Naive thymus-derived CD8-positive, alpha-beta T cell (primary cell): Measurements from ENCODE around the gene RAD51B. TPM values are rescaled to one million over a fixed set of nuclear protein-coding genes. Genes with fewer than 3 reads are reported as not detected.
A peak's percentile ranks its signal among the peaks of the same experiment; 100 is the strongest.
"Not testable (repeated sequence)": the region's sequence is repeated elsewhere in the genome, so short reads cannot be mapped to it uniquely, and the experiment has no call there.

Experiments used
- ATAC-seq, 2 donors: fragments of 150-1000 bp; cut with Tn5 transposase in 1 of 2; sonication (Bioruptor Pico), chemical (Tn5 transposase) in 1 of 2; 1 replicate in 1 of 2; 2 replicates in 1 of 2; pipeline ENCODE4 v1.10.0; 2021; ENCODE audit warnings: mild to moderate bottlenecking in 2 of 2, moderate library complexity in 2 of 2
- POLR2A ChIA-PET: fragments of 350-600 bp; sonication (Branson Sonifier 250); formaldehyde crosslinking; loops from one replicate; lab custom pipeline; 2021; ENCODE audit warnings: antibody characterized with exemption; lab: Charles Lee
- DNase-seq, 10 donors: peaks; one replicate each; pipeline versions ENCODE4 v3.0.0 to v3.0.0-alpha.2; 2020 to 2022
- H3K27ac Mint-ChIP-seq, 10 donors: one replicate each; pipeline ENCODE4 v1.8.0; 2020 to 2022; ENCODE audit warnings: mild to moderate bottlenecking in 10 of 10, mixed read lengths in 10 of 10, moderate library complexity in 4 of 10, inconsistent platforms in 1 of 10
- H3K27me3 Mint-ChIP-seq, 5 donors: one replicate each; pipeline ENCODE4 v1.8.0; 2021 to 2022; ENCODE audit warnings: mixed read lengths in 5 of 5
- H3K36me3 Mint-ChIP-seq, 3 donors: one replicate each; pipeline ENCODE4 v1.8.0; 2020 to 2022; ENCODE audit warnings: mixed read lengths in 3 of 3, mild to moderate bottlenecking in 2 of 3, inconsistent platforms in 1 of 3
- H3K4me1 Mint-ChIP-seq, 4 donors: one replicate each; pipeline ENCODE4 v1.8.0; 2021 to 2022; ENCODE audit warnings: mixed read lengths in 4 of 4
- H3K4me3 Mint-ChIP-seq, 10 donors: one replicate each; pipeline ENCODE4 v1.8.0; 2020 to 2022; ENCODE audit warnings: mild to moderate bottlenecking in 10 of 10, mixed read lengths in 10 of 10, moderate library complexity in 6 of 10, inconsistent platforms in 1 of 10
- H3K9me3 Mint-ChIP-seq, 9 donors: one replicate each; pipeline ENCODE4 v1.8.0; 2020 to 2022; ENCODE audit warnings: mixed read lengths in 9 of 9, mild to moderate bottlenecking in 3 of 9, inconsistent platforms in 1 of 9, moderate library complexity in 1 of 9
- polyA plus RNA-seq, 3 donors: library from polyadenylated mRNA; unstranded; fragments of 300-500 nt; fragmentation: Illumina TruSeq; gene quantifications; one replicate each; pipeline ENCODE4 v1.2.3, GENCODE V29; 2021
- total RNA-seq, 8 experiments: library from RNA in 2 of 8; stranded (reverse) in 2 of 8; gene quantifications; one replicate each; pipeline ENCODE4 v1.2.3 and lab custom pipeline; 2021 to 2026

The RAD51B gene
- total and polyA plus RNA-seq, 5 experiments from 2014 or later = 15.1 to 30.0 (median 26.4) TPM

DNA sequence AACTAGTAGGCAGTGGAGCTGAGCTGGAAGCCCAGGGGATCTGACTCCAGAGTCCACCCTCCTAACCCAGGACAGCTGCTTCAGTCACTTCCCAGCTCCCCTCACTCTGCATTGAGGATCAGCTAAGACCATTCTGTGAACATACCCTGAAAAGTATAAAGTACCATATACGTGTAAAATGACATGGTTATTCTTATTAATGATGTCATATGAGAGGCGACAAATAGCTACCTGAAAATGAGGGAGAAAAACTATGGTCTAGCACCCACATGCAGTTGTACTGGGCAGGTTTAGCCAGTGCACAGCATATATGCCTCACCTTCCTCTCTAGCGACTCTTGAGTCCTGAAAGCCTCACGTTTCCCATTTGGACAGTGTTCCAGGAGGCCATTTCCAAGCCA is 461.9 kb downstream of the RAD51B start:
- POLR2A ChIA-PET = interaction anchor here (0.7 to 9.5 kb wide), 5 partner anchors 11 to 877 kb away, joined by 3 to 150 read pairs (median 6); partner anchors contain the start of gene ZFP36L1
- Mint-ChIP-seq H3K4me3 (peak overlapping the region in 4 of 10 donors; percentile 10 to 30 (median 20)), H3K36me3 (no peaks in the 10 kb centered on the region), H3K27me3 (no peaks in the 10 kb centered on the region), H3K27ac (peak overlapping the region; percentile 57 to 99 (median 98)), H3K9me3 (peaks cover 0 to 3% (median 0%) of the 10 kb centered on the region in 9 donors), H3K4me1 (peaks cover 31 to 88% (median 72%) of the 10 kb centered on the region in 4 donors)
- ATAC-seq (no peak), DNase-seq (no peak)

DNA sequence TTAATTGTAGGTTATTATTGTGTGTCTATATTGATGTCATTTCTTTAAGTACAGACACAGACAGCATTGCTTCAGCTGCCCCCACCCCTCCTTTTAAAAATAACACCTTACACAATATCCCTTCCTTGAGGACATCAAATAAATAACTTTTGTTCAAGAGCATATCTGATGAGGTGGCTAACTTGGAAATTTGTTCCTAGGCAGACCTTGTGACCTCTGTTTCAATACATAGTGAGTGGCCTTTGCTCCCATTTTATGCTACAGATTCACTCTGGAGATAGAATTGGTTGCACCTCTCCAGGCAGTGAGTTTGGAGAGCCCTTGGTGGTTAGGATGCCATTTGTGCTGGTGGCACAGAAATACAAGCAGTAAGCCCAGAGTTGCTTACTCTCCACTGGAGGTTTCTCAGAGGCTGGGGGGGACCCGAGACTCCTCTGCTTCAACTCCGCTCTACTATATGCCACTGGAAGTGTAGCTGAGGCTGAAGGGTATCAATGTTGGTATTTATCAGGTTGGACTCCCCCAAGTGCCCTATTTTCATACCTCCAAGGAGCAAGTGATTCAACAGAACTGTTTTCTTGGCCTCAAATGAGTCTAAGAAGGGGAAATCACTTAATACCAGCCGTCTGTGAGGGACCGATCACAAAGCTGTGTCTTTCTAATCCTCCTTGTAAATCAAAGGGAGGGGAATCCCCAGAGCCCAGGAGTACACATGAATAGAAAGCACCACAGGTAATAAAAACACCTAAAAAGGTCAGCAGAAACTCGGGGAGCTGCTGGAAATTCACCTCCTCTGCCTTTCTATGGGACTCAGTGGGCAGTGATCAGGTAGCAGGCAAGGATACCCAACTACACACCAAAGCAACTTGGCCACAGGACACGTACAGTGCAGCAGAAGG is 463.1 kb downstream of the RAD51B start:
- peaks cover 0 to 3% (median 0%) of the 10 kb centered on the region in 9 donors for H3K9me3 Mint-ChIP-seq
- peak in 9 of 10 donors; percentile 25 to 65 (median 48) for DNase-seq
- peak overlapping the region; percentile 49 to 82 (median 65) for H3K4me3 Mint-ChIP-seq
- ATAC-seq = peak; percentile 73 to 77
- H3K27me3 Mint-ChIP-seq = no peaks in the 10 kb centered on the region
- POLR2A ChIA-PET = interaction anchor here (0.6 to 9.5 kb wide), 32 partner anchors 9 to 876 kb away, joined by 3 to 150 read pairs (median 6); partner anchors contain the start of gene ZFP36L1
- H3K36me3 Mint-ChIP-seq = no peaks in the 10 kb centered on the region
- H3K27ac Mint-ChIP-seq = peak overlapping the region; percentile 94 to 99 (median 98)
- peaks cover 40 to 97% (median 83%) of the 10 kb centered on the region in 4 donors for H3K4me1 Mint-ChIP-seq

DNA sequence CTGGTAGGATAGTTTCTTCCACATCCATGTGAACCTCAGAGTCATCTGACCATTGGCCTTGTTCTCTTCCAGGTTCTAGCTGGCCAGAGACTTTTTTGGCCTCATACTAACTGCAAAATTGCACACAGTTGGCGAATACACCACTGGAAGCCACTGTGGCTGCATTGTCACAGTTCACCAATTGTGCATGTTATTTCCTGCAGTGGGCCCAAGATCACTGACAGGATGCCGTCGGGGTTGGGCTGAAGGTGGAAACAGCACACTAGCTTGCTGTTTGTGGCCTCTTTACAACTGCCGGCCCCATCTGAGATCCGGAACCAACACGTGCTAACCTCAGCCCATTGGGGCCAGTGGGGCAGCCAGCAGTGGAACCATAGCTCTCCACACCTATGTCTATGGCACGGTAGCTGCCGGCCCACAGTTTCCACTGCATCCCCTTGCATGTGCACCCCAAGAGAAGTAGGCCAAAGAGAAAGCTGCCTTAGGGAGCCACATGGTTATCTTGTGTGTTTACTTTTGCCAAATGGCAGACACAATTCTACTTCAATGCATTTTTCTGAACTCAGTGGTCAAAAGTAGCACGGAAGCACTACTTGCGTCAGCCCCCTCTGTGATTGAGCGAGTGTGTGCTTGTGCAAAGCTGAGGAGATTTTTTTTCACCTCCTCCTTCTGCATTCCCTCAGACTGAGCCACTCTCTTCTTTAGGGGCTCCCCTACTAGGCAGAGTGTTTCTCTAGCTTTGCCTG is 464.0 kb downstream of the RAD51B start:
- POLR2A ChIA-PET = interaction anchor here (0.6 to 9.5 kb wide), 31 partner anchors 8 to 662 kb away, joined by 3 to 150 read pairs (median 7); partner anchors contain the start of gene ZFP36L1
- Mint-ChIP-seq H3K4me1 (peaks cover 40 to 97% (median 86%) of the 10 kb centered on the region in 4 donors), H3K27ac (peak overlapping the region; percentile 94 to 99 (median 98)), H3K27me3 (no peaks in the 10 kb centered on the region), H3K9me3 (peaks cover 0 to 3% (median 0%) of the 10 kb centered on the region in 9 donors), H3K36me3 (no peaks in the 10 kb centered on the region), H3K4me3 (peak overlapping the region; percentile 49 to 82 (median 68))
- peak; percentile 66 to 73 for ATAC-seq
- DNase-seq = peak; percentile 22 to 78 (median 60)

DNA sequence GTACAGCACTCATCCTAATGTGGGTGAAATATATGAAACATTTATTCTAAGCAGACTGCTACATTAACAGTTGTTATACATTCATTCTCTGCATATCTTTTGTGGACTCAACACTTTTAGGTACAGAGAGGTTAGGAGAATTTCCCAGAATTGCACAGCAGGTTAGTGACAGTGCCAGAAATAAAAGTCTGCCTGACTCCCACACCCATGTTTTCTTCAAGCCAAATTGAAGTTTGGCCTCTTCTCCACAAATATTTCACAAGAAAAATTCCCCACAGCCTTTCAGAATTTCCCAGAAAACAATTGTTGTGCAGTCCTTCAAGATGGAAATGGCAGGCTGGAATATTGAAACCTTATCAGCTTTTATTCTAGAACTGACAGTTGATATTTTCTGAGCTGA is 464.8 kb downstream of the RAD51B start:
- DNase-seq (no peak), ATAC-seq (no peak)
- POLR2A ChIA-PET = interaction anchor here (1.0 to 9.5 kb wide), 17 partner anchors 9 to 531 kb away, joined by 4 to 150 read pairs (median 12); partner anchors contain the start of gene ZFP36L1
- H3K4me3 Mint-ChIP-seq = peak overlapping the region in 6 of 10 donors; percentile 56 to 77 (median 68)
- H3K4me1 Mint-ChIP-seq = peaks cover 40 to 91% (median 81%) of the 10 kb centered on the region in 4 donors
- no peaks in the 10 kb centered on the region for H3K27me3 Mint-ChIP-seq
- H3K27ac Mint-ChIP-seq = peak overlapping the region; percentile 93 to 99 (median 98)
- no peaks in the 10 kb centered on the region for H3K36me3 Mint-ChIP-seq
- H3K9me3 Mint-ChIP-seq = peaks cover 0 to 3% (median 0%) of the 10 kb centered on the region in 9 donors

DNA sequence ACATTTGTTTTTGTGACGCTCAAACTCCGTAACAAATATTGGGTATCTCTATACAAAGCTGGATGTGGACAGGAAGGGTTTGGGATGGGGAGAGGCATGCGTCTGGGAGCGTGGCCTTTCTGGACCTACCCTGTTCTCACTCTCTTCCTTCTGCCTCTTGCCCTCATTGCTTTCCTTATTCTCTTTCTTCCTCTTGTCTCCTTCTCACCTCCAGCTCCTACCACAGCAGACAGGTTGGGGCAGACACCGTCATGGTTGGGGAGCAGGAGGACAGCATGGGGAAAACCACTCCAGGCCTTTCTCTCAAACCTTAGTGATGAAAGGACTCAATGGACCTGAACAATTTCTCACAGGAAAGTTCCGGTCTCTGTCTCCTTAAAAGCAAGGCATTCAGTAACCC is 465.3 kb downstream of the RAD51B start:
- Mint-ChIP-seq H3K4me1 (peaks cover 39 to 89% (median 80%) of the 10 kb centered on the region in 4 donors), H3K27me3 (no peaks in the 10 kb centered on the region), H3K27ac (peak overlapping the region; percentile 77 to 99 (median 97)), H3K36me3 (no peaks in the 10 kb centered on the region), H3K9me3 (peaks cover 0 to 3% (median 0%) of the 10 kb centered on the region in 9 donors), H3K4me3 (peak overlapping the region; percentile 12 to 83 (median 70))
- POLR2A ChIA-PET = interaction anchor here (0.9 to 9.5 kb wide), 15 partner anchors 8 to 531 kb away, joined by 3 to 150 read pairs (median 15); partner anchors contain the start of gene ZFP36L1
- DNase-seq (no peak), ATAC-seq (no peak)

DNA sequence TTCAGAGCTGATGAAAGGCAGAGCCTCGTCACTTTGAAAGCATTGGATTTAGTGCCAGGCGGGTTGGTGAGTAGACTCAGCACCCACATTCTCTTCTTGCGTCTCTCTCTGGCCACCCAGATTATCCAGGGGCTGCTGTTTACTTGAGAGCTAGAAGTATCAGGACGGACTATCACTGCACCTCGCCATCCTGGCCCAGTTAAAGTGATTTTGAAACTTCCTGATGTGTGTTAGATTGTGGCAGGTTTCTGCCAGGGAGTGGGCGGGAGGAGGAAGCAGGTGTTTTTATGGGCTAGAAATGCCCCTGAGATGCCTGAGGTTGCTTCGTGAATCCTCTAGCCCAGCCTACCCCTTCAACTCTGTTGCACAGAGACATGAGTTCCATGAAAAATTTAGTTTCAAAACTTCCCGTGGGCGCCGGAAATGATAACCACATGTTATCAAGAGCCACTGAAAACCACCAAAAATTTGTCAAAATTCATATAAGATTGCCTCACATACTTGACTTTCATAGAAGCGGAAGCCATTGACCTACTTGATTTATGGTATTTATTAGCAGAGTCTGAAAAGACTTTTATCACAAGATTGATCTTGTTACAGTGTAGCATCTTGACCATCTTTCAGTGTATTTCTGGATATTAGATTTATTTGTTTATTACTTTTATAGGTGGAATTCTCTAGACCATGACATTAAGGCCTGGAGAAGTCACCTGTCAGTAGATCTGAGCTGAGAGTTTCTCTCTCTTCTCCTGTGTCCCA is 466.0 kb downstream of the RAD51B start:
- Mint-ChIP-seq H3K4me3 (peak overlapping the region; percentile 9 to 83 (median 70)), H3K27me3 (no peaks in the 10 kb centered on the region), H3K4me1 (peaks cover 36 to 83% (median 73%) of the 10 kb centered on the region in 4 donors), H3K9me3 (peaks cover 0 to 3% (median 0%) of the 10 kb centered on the region in 9 donors), H3K27ac (peak overlapping the region; percentile 77 to 99 (median 97)), H3K36me3 (no peaks in the 10 kb centered on the region)
- POLR2A ChIA-PET = interaction anchor here (0.9 to 9.5 kb wide), 14 partner anchors 8 to 530 kb away, joined by 3 to 150 read pairs (median 12); partner anchors contain the start of gene ZFP36L1
- peak; percentile 50 to 60 for ATAC-seq
- DNase-seq = peak; percentile 17 to 70 (median 48)

DNA sequence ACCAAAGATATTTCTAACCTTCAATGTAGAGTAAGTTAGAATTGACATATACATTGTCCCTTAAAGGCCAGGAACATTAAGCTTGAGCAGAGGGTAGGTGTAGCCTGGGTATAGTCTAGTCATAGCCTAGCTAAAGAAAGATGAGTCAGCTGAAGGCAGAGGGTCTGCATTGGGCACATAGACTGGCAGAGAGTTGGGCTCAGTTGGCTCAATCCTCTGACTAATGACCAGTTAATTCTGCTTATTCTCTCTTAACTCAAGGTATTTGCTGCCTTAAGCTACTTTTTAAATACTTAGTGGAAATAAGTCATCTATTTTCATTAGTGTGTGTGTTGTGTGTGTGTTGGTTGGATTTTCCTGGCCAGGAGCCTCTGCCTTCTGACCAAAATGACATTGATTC is 467.1 kb downstream of the RAD51B start:
- H3K4me1 Mint-ChIP-seq = peaks cover 35 to 78% (median 70%) of the 10 kb centered on the region in 4 donors
- POLR2A ChIA-PET = interaction anchor here (1.2 to 9.5 kb wide), 4 partner anchors 26 to 503 kb away, joined by 4 to 150 read pairs (median 38); partner anchors contain the start of gene ZFP36L1
- H3K27ac Mint-ChIP-seq = peak overlapping the region; percentile 71 to 99 (median 97)
- H3K4me3 Mint-ChIP-seq = peak overlapping the region in 3 of 10 donors; percentile 23 to 36 (median 31)
- H3K36me3 Mint-ChIP-seq = no peaks in the 10 kb centered on the region
- ATAC-seq (no peak), DNase-seq (no peak)
- H3K9me3 Mint-ChIP-seq = peaks cover 0 to 3% (median 0%) of the 10 kb centered on the region in 9 donors
- H3K27me3 Mint-ChIP-seq = no peaks in the 10 kb centered on the region

DNA sequence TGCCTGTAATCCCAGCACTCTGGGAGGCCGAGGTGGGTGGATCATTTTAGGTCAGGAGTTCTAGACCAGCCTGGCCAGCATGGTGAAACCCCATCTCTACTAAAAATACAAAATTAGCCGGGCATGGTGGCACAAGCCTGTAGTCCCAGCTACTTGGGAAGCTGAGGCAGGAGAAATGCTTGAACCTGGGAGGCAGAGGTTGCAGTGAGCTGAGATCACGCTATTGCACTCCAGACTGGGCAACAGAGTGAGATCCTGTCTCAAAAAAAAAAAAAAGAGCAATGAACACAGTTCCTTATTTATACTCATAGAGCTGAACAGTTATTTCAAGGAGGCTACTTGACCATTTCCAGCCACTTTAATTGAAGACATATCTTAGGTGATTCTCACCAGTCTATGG is 469.9 kb downstream of the RAD51B start:
- H3K36me3 Mint-ChIP-seq, DNase-seq, H3K4me3 Mint-ChIP-seq, POLR2A ChIA-PET, H3K9me3 Mint-ChIP-seq, H3K27me3 Mint-ChIP-seq, ATAC-seq: not testable (repeated sequence)
- Mint-ChIP-seq H3K27ac (peak overlapping the region in 3 of 10 donors; percentile 12 to 81 (median 26)), H3K4me1 (peaks cover 41 to 77% (median 69%) of the 10 kb centered on the region in 4 donors)

DNA sequence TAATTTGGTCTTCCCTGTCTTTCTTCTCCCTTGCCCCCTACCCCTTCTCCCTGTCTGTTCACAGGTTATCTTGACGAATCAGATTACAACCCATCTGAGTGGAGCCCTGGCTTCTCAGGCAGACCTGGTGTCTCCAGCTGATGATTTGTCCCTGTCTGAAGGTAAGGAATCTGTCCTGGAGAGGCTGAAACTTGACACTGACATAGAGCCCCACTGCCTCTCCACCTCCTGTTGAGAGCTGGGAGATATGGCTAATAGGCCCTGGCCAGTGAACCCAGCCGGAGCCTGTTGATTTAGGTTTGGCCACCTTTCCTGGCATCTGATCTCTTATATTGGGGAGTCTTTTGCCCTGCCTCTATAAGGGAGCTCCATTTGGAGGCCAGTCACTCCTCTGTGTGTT is 472.2 kb downstream of the RAD51B start:
- POLR2A ChIA-PET = interaction anchor here (1.0 to 3.5 kb wide), 4 partner anchors 9 to 525 kb away, joined by 4 to 37 read pairs (median 5); no protein-coding TSS in a partner anchor

DNA sequence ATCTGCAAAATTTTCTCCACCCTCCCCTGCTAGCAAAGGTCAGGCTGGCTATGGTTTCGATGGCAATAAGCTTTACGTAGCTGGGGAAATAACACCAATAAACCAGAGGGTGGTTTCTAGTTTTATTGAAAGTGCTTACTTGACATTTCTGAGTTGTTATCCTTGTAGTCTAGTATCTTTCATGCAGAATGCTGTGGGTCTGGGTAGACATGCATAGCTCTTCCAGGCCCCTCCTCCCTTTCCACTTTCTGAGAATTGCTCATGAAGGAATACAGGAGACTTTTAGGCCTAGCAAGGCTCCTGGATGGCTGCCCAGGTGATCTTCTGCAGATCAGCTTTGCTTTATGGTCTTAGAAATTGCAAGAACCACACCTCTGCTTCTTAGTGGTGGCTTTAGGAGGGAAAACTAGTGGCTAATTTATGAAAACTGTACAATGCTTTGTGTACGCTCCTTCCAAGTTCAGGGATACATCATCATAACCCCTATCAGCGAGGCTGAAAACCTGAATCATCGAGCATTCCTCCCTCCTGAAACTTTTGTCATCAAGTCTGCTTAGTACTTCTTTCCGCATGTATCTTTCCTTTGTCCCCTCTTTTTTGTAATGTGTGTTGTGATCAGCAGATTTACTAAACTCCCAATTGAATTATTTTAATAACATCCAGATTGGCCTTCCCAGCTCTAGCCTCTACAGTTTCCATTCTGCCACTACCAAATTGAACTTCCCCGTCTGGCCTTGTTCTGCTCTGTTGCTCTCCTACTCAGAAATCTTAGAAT is 473.0 kb downstream of the RAD51B start:
- POLR2A ChIA-PET = interaction anchor here (1.0 to 3.5 kb wide), 6 partner anchors 7 to 524 kb away, joined by 4 to 37 read pairs (median 5); no protein-coding TSS in a partner anchor
- DNase-seq (no peak), ATAC-seq (no peak)
- H3K36me3 Mint-ChIP-seq = no peaks in the 10 kb centered on the region
- peaks cover 28 to 64% (median 57%) of the 10 kb centered on the region in 4 donors for H3K4me1 Mint-ChIP-seq
- H3K27me3 Mint-ChIP-seq = no peaks in the 10 kb centered on the region
- H3K27ac Mint-ChIP-seq = peak overlapping the region in 9 of 10 donors; percentile 70 to 93 (median 88)
- no peaks in the 10 kb centered on the region for H3K9me3 Mint-ChIP-seq
- peak overlapping the region in 9 of 10 donors; percentile 50 to 79 (median 70) for H3K4me3 Mint-ChIP-seq

More for the DNA sequence above, 472.2 kb downstream of the RAD51B start:
- Mint-ChIP-seq H3K36me3 (no peaks in the 10 kb centered on the region), H3K4me3 (peak overlapping the region in 2 of 10 donors; percentile 11 to 79), H3K9me3 (no peaks in the 10 kb centered on the region), H3K27ac (peak overlapping the region in 9 of 10 donors; percentile 38 to 93 (median 81)), H3K4me1 (peaks cover 36 to 71% (median 64%) of the 10 kb centered on the region in 4 donors), H3K27me3 (no peaks in the 10 kb centered on the region)
- no peak for ATAC-seq
- no peak for DNase-seq
